ENCODE measurements around the gene ZNF784. TPM values are rescaled to one million over a fixed set of nuclear protein-coding genes. Genes with fewer than 3 reads are reported as not detected.

The ZNF784 gene
- total RNA-seq, 2 experiments from 2014 or later: 3.6 to 3.7 TPM

DNA sequence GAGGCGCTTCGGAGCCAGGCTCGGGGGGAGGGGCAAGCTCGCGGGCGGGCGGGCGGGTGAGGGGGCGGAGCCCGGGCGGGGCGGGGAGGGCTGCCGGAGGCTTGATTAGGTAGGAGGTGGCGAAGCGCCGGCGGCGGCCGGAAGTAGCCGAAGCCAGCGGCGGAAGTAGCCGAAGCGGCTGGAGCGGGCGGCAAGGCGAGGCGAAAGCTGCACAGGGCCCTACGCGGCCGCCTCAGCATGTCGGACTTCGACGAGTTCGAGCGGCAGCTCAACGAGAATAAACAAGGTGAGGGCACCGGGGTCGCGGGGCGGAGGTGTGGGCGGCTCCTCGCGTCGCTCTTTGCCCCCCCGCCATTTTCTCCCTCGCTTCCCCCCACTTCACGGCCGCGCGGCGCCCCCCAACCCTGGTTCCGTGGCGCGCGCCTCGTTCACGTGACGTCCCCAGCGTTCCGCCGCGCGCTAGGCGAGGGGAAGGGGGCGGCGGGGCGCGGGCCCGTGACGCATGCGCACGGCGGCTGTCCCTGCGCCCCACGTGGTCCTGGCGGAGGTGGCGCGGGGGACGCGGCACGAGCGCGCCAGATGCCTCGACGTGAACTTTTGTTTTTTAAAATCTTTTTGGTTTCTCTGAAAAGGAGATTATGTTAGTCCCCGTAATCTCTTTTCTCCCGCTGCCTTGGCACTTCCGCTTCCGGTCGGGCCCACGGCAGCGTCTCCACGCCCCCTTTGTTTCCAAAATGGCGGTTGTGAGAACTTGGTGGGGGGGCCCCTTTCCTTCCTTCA lies 30.7 kb upstream of the ZNF784 start, which contains the start of gene U2AF2:
Gene U2AF2 (plus strand): TSS at position 168 of the 780 bp plus-strand sequence. CDS start 70 bp downstream, at position 238.
- Mint-ChIP-seq H3K9me3 (no peaks in the 10 kb centered on the region), H3K27me3 (no peaks in the 10 kb centered on the region), H3K36me3 (ENCODE audit: low read depth) (peaks cover 42% of the 10 kb centered on the region), H3K4me1 (ENCODE audit: low read depth) (peaks cover 39% of the 10 kb centered on the region), H3K27ac (peak within 1 kb of the TSS; percentile 99), H3K4me3 (peak within 1 kb of the TSS; percentile 98)
- peak; percentile 48 for ATAC-seq
- intact Hi-C loops (cut with micrococcal nuclease): loop anchor here (10.0 kb wide), 1 partner anchor 400 kb away; the partner anchor contains the start of gene PPP6R1
- no peak for TF ChIP-seq CTCF (IDR thresholded peaks at IDR 0.05)
- peak; percentile 96 for DNase-seq
- ChIA-PET CTCF (interaction anchor here (0.8 to 3.4 kb wide), 11 partner anchors 10 to 179 kb away, joined by 3 to 45 read pairs (median 7); partner anchors contain the start of genes FIZ1, ZNF524 and ZNF865), POLR2A (interaction anchor here (0.7 to 1.7 kb wide), 7 partner anchors 10 to 271 kb away, joined by 3 to 11 read pairs (median 4); partner anchors contain the start of genes TMEM238 and ZNF581)

DNA sequence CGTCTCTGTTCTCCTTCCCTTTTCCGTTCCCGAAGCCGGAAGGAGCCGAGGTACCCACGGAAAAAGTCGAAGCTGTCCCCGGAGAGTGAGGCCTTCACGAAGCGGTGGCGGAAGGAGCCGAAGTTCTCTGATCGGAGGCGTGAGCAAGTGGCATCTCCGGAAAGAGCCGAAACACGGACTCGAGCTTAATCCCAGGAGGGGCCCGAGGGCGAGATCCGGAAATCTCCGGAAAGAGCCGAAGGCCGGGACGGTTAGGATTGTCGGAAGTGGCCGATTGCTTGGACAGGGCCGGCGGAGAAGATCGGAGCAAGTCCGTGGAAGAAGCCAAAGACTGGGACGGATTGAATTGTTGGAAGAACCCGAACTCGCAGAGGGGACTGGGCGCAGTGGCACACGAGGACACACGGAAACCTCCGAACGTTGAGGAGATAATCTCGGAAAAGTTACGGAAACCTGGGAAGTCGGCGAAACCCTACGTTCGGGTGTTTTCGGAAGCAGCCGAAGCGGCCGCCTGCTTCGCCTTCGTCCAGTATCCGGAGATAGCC lies 30.0 kb upstream of the ZNF784 start:
- ATAC-seq (peak; percentile 81), DNase-seq (peak; percentile 100)
- H3K27ac Mint-ChIP-seq: peak overlapping the region; percentile 99
- peak overlapping the region; percentile 98 for H3K4me3 Mint-ChIP-seq
- ChIA-PET POLR2A (interaction anchor here (0.7 to 1.7 kb wide), 7 partner anchors 9 to 270 kb away, joined by 3 to 11 read pairs (median 4); partner anchors contain the start of genes TMEM238 and ZNF581), CTCF (interaction anchor here (0.8 to 3.4 kb wide), 11 partner anchors 9 to 179 kb away, joined by 3 to 45 read pairs (median 7); partner anchors contain the start of genes FIZ1, ZNF524 and ZNF865)
- H3K27me3 Mint-ChIP-seq: no peaks in the 10 kb centered on the region
- H3K9me3 Mint-ChIP-seq: no peaks in the 10 kb centered on the region
- intact Hi-C loops (cut with micrococcal nuclease): loop anchor here (10.0 kb wide), 1 partner anchor 400 kb away; the partner anchor contains the start of gene PPP6R1
- peaks cover 41% of the 10 kb centered on the region for H3K36me3 Mint-ChIP-seq (ENCODE audit: low read depth)
- TF ChIP-seq CTCF (IDR thresholded peaks at IDR 0.05): no peak
- peaks cover 39% of the 10 kb centered on the region for H3K4me1 Mint-ChIP-seq (ENCODE audit: low read depth)

- peak overlapping the region; percentile 99 for H3K27ac Mint-ChIP-seq
- H3K27me3 Mint-ChIP-seq: no peaks in the 10 kb centered on the region
- peak overlapping the region; percentile 98 for H3K4me3 Mint-ChIP-seq
- DNase-seq (peak; percentile 97), ATAC-seq (peak; percentile 45)
- H3K4me1 Mint-ChIP-seq (ENCODE audit: low read depth): peaks cover 42% of the 10 kb centered on the region
- no peaks in the 10 kb centered on the region for H3K9me3 Mint-ChIP-seq
- POLR2A ChIA-PET: interaction anchor here (0.7 to 1.7 kb wide), 8 partner anchors 8 to 27 kb away, joined by 3 to 12 read pairs (median 4); partner anchors contain the start of gene ZNF581
- intact Hi-C loops (cut with micrococcal nuclease): loop anchor here (10.0 kb wide), 1 partner anchor 399 kb away; the partner anchor contains the start of gene PPP6R1
- CTCF ChIA-PET: interaction anchor here (0.8 to 3.4 kb wide), 17 partner anchors 9 to 394 kb away, joined by 3 to 45 read pairs (median 6); partner anchors contain the start of genes FIZ1, ZNF524, ZNF581 and ZNF865
- TF ChIP-seq CTCF (IDR thresholded peaks at IDR 0.05): peak; percentile 99
- H3K36me3 Mint-ChIP-seq (ENCODE audit: low read depth): peaks cover 40% of the 10 kb centered on the region
Observed at GRCh38 chr19:55653651-55654322, 29.4 kb upstream of the ZNF784 start.

- intact Hi-C loops (cut with micrococcal nuclease): loop anchor here (10.0 kb wide), 1 partner anchor 398 kb away; the partner anchor contains the start of gene PPP6R1
Observed at GRCh38 chr19:55652311-55653128, 28.2 kb upstream of the ZNF784 start.

More at GRCh38 chr19:55652311-55653128, 28.2 kb upstream of the ZNF784 start:
- Mint-ChIP-seq H3K27me3 (no peaks in the 10 kb centered on the region), H3K36me3 (ENCODE audit: low read depth) (peaks cover 37% of the 10 kb centered on the region), H3K9me3 (no peaks in the 10 kb centered on the region), H3K4me3 (peak overlapping the region; percentile 98), H3K27ac (no peak overlapping the region), H3K4me1 (ENCODE audit: low read depth) (peaks cover 36% of the 10 kb centered on the region)
- no peak for DNase-seq
- no peak for TF ChIP-seq CTCF (IDR thresholded peaks at IDR 0.05)
- ChIA-PET CTCF (interaction anchor here (0.8 to 3.4 kb wide), 9 partner anchors 8 to 393 kb away, joined by 3 to 45 read pairs (median 4); partner anchors contain the start of gene ZNF581), POLR2A (interaction anchor here (0.7 to 1.5 kb wide), 6 partner anchors 7 to 167 kb away, joined by 3 to 12 read pairs (median 4); partner anchors contain the start of gene ZNF581)
- ATAC-seq: no peak

Measured in activated CD8-positive, alpha-beta T cell treated with anti-CD3 and anti-CD28 coated beads for 36 hours (primary cell).